GM19467 (cell line): ENCODE results near the gene SHMT1.
"Not testable (repeated sequence)": the region's sequence is repeated elsewhere in the genome, so short reads cannot be mapped to it uniquely, and the experiment has no call there.

Experiments
- ATAC-seq: cut with Tn5 transposase; IDR thresholded peaks from one replicate; pipeline ENCODE4 v1.9.1; 2021; ENCODE audit warnings: mild to moderate bottlenecking, moderate library complexity; ENCODE audit not compliant: unreplicated experiment

The SHMT1 gene

DNA sequence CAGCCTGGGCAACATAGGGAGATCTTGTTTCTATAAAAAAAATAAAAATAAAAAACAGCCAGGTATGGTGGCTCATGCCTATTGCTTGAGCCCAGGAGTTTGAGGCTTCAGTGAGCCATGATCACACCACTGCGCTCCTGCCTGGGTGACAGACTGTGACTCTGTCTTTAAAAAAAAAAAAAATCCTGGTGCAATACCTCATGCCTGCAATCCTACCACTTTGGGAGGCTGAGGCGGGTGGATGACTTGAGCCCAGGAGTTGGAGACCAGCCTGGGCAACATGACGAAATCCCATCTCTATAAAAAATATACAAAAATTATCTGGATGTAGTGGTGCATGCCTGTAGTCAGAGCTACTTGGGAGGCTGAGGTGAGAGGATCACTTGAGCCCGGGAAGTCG is 15.3 kb upstream of the SHMT1 start:
- ATAC-seq: not testable (repeated sequence)

DNA sequence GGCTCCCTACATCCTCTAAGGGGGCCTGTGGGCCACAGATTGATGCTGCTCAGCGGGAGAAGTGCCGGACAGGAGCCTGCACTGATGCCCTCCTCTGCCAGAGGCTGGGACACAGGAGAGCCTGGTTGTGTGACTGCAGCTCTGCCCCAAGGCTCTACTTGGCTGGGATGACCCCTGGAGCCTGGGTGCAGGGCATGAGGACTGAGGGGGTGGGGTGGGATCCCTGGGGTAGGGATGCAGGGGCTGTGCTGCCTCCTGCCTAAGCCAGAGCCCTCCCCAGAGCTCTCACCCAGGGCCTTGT is 14.8 kb upstream of the SHMT1 start:
- ATAC-seq: no peak

DNA sequence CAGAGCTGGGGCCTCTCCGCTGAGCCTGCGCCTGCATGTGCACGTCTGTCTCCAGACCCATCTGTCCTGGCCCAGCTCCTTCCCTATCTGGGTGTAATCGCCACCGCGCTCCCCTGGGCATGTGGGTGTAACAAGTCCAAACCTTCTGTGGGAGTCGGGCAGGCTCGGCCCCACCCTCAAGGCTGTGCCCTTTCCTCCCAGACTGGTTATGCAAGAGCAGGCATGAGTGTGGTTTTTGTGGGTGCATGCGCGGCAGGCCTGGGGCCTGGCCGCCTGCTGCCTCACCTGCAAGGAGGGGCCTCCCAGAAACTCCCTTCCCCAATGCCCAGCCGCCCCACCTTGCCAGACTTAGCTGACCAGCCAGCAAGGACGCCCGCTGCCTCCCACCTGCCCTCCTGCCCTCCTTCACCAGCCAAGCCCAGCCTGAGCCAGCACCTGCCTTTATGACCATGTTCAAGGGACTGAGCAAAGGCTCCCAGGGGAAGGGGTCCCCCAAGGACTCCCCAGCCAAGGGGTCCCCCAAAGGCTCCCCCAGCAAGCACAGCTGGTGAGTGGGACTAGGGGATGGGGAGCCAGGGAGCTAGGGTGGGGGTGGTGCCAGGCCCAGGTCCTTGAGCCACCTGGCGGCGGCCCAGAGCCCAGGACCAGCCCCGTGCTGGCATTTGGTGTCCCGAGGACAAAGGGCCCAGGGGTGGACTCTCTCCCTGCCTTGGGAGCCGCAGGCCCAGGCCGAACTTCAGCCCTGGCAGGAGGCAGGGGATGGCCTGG is 14.3 kb upstream of the SHMT1 start, which contains the start of gene EVPLL:
EVPLL (plus strand) TSS at position 342 of the 768 bp plus-strand sequence. CDS start 3,160 bp downstream, outside the sequence.
- ATAC-seq: no peak

DNA sequence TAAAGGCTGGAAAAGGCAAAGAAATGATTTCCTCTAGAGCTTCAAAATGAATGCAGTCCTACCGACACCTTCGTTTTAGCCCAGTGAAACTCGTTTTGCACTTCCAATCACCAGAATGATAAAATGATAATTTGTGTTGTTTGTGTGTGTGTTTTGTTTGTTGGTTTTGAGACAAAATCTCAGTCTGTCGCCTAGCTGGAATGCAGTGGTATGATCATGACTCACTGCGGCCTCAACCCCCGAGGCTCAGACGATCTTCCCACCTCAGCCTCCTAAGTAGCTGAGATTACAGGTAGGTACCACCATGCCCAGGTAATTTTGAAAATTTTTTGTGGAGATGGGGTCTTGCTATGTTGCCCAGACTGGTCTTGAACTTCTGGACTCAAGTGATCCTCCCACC is 10.9 kb upstream of the SHMT1 start:
- no peak for ATAC-seq

DNA sequence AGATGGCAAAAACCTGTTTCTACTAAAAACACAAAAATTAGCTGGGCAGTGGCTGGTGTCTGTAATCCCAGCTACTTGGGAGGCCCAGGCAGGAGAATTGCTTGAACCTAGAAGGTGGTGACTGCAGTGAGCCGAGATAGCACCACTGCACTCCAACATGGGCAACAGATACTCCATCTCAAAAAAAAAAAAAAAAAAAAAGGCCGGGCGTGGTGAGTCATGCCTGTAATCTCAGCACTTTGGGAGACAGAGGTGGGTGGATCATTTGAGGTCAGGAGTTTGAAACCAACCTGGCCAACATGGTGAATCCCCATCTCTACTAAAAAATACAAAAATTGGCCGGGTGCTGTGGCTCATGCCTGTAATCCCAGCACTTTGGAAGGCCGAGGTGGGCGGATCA is 9.8 kb upstream of the SHMT1 start:
- ATAC-seq: not testable (repeated sequence)

DNA sequence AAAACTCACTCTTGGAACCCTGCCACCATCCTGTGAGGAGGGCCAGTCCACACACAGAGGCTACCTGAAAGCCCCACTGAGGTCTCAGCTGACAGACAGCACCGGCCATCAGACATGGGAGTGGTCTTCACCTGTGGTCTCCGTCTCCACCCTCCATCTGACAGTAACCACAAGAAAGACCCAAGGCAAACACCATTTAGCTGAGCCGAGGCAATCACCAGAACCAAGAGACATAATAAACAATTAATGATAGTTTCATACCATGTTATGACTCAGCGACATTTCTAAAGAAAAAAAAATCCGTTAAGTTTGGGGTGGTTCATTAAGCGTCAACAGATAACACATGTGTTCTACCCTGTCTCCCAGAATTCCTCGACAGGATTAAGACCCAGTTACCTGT is 8.1 kb upstream of the SHMT1 start:
- ATAC-seq: no peak

DNA sequence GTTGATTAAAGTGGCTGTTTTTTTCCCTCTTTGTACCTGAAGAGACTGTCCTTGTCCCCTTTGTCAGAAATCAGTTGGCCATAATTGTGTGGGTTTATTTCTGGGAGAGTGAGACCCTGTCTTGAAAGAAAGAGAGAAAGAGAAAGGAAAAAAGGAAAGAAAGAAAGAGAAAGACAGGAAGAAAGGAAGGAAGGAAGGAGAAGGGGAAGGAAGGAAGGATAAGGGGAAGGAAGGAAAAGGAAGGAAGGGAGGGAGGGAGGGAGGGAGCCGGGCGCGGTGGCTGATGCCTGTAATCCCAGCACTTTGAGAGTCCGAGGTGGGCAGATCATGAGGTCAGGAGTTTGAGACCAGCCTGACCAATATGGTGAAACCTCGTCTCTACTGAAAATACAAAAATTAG is 7.4 kb upstream of the SHMT1 start:
- ATAC-seq: no peak

DNA sequence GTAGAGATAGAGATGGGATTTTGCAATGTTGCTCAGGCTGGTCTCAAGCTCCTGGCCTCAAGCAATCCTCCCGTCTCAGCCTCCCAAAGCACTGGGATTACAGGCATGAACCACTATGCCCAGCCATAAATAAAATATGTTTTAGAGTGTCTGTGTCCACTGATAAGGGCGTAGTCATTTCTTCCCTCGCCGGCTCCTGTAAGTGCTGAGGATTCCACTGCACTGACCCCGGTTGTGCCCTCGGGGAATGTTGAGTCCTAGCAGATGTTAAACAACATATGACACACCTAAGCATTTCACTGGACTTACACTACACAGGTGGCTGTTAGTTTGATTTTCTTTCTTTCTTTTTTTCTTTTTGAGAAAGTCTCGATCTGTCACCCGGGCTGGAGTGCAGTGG is 5.6 kb upstream of the SHMT1 start:
- ATAC-seq: no peak

DNA sequence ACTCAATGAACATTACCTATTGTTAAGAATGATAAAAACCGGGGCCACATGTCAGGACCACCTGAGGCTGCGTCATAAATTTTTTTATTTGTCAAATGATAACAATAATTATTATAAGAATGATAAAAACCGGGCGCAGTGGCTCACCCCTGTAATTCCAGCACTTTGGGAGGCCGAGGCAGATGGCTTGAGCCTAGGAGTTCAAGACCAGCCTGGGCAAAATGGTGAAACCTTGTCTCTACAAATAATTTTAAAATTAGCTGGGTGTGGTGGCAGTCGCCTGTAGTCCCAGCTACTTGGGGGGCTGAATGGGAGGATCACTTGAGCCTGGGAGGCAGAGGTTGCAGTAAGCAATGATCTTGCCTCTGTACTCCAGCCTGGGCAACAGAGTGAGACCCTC is 816 bp upstream of the SHMT1 start:
- no peak for ATAC-seq

DNA sequence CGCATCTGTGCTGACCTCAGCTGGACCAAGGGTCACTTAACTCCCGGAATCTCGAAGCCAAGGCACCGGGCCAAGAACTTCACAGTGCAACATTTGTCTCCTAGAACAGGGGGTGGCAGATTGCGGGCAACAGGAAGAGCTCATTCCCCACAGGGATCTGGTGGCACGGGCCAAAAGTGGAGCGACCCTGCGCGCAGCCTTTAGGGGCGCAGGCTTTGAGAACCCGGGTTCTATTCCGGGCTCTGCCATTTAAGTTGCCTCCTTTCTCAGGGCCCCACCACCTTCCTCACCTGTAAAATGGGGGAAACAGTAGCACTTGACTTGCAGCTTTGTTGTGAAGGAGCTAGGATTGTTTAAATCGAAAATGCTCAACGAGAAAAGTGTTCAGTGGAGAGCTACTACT is 651 bp downstream of the SHMT1 start:
- ATAC-seq: no peak

DNA sequence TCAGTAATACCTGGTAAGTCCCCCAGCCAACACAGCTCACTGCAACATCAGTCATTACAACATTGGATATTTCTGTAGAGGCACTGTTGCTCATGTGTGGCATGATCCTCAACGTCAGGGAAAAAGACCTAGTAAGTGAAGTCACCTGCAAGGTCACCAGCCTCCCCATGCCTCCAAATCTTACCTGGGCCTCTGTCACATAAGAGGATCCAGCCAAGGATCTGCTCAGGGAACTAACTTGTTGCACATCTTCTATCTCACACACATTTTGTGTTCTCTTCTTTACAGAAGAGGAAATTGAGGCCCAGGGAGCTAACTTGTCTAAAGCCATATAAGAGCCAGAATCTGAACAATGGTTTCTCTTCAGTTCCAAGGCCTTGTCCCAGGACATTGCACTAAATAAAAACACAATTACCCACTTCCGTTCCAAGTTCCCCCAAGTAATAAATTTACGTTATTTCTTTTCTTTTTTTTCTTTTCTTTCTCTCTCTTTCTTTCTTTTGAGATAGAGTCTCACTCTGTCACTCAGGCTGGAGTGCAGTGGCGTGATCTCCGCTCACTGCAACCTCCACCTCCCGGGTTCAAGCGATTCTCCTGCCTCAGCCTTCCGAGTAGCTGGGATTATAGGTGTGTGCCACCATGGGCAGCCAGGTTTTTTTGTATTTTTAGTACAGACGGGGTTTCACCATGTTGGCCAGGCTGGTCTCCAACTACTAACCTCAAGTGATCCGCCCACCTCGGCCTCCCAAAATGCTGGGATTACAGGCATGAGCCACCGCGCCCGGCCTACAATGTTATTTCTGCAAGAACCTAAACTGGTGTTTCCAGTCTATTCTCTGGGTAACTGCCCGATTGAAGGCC is 1.3 kb downstream of the SHMT1 start:
- ATAC-seq: no peak

DNA sequence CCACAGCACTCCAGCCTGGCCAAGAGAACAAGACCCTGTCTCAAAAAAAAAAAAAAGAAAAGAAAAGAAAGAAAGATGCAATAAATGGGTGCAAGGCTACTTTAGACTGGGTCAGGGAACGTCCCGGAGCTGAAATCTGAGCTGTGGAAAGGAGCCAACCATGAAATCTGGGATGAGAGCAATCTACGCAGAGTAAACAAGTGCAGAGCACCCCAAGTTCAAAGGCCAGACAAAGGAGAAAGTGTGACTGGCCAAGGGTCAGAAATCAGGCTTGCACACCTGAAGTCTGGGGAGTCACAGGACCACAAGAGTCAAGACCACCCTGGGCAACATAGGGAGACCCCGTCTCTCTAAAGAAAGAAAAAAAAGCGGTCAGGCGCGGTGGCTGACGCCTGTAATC is 2.8 kb downstream of the SHMT1 start:
- ATAC-seq: no peak

DNA sequence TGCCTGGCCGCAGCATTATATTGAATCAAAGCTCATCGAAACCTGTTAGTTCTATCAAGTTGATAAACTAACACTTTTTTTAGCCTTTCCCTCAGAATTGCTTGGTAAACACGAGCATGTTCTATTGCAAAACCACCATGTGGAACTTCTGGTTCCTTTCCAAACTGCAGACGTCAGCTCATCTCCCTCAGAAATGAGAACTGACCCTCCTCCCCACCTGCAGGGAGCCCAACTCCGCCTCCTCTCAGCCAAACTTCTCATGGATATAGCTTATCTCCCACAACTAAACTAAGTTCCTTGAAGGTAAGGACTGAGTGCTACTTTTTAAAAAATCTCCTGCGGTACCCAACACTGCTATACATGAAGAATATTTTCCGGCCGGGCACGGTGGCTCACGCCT is 6.7 kb downstream of the SHMT1 start:
- no peak for ATAC-seq

DNA sequence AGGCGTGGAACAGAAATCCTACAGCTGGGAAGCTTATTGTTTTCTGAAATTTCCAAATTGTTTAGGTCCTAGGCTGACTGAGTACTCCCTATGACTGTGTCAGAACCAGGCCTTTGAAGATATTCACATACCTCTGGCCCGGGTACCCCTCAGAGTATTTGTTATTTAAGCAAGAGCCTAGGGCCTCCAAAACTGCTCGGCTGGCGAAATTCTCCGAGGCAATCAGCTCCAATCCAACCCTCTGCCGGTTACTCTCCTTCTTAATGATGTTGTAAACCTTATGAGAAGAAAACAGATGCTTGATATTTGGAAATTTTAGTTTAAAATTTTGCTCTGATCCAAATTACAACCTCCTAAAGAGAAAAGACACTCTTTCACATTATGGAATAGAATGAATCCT is 9.8 kb downstream of the SHMT1 start:
- ATAC-seq: no peak

DNA sequence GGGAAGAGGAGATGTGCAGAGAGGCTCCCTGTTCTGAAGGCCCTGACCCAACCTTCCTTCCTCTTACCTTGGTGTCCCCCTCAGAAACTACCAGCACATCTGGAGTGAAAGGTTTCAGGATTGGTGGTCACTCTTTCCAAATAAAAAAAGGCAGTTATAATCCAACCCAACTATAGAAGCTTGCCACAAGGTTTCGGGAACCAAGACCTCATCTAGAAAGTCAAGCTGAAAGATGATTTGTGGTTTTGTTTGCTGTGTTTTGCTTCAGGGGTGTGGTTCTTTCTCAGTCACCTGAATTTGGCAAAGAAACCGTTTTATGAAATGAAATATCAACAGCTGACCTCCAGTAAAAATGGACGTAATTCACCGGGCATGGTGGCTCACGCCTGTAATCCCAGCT is 19.3 kb downstream of the SHMT1 start:
- ATAC-seq: no peak

DNA sequence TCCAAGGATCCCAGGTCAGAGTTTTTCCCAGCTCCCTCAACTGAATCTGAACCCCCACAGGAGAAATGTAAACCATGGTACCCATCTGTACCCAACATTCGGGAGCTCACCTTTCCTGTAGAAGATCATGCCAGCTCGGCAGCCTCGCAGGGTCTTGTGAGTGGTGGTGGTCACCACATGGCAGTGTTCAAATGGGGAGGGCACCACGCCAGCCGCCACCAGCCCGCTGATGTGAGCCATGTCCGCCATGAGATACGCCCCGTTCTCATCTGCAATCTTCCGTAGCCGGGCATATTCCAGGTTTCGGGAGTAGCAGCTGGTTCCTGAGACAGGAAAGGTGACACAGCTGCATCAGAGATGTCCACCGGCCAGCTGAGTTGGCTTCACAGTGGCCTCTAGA is 23.4 kb downstream of the SHMT1 start:
- no peak for ATAC-seq

DNA sequence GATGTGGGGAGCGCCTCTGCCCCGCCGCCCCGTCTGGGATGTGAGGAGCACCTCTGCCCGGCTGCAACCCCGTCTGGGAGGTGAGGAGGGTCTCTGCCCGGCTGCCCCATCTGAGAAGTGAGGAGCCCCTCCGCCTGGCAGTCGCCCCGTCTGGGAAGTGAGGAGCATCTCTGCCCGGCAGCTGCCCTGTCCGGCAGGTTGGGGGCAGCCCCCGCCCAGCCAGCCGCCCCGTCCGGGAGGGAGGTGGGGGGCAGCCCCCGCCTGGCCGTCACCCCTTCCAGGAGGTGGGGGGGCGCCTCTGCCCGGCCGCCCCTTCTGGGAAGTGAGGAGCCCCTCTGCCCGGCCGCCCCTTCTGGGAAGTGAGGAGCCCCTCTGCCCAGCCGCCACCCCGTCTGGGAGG is 25.2 kb downstream of the SHMT1 start:
- not testable (repeated sequence) for ATAC-seq

DNA sequence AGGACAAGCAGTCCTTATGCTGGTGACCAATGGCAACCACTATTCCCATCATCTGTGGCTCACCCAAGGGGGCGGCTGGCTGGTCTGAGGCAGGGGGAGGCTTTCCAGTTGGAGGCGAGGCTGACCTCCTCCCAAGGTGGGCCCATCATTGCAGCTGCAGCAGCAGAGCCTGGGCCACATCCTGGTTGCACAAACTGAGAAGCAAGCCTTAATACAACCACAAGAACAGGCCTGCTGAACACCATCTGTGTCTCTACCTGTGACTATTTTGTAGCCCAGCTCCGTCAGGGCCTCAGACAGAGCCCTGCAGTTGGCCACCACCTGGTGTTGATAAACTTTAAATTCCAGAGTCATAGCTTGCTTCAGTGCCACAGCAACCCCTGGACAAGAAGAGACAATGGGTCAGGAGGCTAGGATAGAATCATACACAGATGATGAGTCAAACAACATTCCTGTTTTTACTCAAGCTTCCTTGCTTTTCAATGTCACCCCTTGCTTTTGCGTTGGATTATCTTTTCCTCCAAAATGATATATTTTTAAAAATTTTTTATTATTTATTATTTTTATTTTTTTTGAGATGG is 30.4 kb downstream of the SHMT1 start:
- ATAC-seq: no peak

DNA sequence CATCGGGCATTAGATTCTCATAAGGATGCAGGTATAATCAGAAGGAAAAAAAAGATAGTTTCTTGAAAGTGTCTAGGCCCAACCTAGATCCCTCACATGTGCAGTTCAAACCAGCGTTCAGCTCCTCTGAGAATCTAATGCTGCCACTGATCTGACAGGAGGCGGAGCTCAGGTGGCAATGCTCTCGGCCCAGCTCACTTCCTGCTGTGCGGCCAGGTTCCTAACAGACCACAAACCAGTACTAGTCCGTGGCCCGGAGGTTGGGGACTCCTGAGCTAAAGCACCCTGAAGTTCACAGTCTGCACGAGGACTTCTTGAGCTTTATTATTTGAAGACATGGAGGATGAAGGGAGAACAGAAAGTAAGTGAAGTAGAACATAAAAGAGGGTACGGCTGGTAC is 31.5 kb downstream of the SHMT1 start:
- no peak for ATAC-seq

DNA sequence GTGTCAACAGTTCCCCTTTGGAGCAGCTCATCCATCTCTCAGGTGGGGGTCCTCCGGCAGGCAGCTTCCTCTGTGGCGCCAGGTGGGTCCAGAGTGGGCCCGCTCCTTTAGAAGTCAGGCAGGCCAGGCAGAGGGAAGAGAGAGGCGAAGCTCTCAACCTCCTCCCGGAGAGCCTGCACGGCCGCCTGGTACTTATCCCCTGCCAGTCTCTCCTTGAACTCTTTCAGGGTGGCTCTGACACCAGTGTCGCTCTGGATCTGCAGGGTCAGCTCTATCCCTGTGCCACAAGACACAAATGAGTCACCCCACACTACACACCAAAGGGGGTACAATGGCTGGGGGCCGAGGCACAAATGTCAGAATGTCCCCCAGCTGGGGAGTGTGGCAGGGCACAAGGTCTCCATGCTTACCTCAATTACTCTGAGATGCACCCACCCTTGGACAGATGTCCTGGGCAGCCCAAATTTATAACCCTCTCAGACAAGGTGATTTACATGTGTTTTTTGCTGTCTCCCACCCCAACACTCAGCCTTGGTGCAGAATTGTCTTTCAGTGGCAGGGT is 34.6 kb downstream of the SHMT1 start:
- no peak for ATAC-seq

DNA sequence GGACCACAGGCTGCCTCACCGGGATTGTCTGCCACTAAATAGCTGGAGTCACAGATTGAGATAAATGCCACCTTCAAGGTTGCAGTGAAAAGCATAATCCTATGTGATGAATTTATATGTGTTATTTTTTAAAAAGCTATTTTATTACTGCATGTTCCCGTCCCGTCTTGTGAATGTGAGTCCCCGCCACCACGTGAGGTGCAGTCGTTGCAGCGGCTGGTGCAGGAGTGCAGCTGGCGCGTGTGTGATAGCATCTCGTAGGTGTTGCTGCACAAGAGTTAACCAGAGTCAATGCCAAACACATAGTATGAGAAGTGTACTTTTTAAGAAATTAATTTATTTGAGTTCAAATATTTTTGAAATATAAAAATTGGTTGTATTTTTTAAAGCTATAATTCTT is 35.8 kb downstream of the SHMT1 start:
- no peak for ATAC-seq

DNA sequence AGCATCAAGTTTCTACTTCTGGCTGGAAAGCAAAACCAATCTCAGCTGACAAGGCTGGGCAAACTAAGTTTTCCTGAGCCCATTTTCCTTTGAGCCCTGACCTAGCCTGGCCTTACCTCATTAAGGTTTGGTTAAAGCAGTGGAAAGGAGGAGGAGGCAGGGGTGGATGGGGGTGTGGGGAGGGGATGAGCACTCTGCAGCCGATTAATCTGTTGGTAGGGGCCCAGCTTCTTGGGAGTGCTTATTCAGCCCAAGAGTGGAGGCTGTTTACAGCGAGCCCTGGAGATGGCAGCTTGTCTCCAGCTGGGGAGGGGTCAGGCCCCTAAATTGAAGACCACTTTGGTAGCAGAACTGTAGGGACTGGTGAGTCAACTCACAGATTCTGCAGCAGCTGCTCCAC is 36.3 kb downstream of the SHMT1 start:
- ATAC-seq: no peak
